Ovary (tissue), 9 donors: ENCODE data around the gene C2CD3. TPM values are rescaled to one million over a fixed set of nuclear protein-coding genes. Genes with fewer than 3 reads are reported as not detected.

Experiments
- DNase-seq, 5 donors: peaks; one replicate each; pipeline ENCODE4 v3.0.0-alpha.2; 2019 to 2020
- H3K27ac ChIP-seq, 2 donors: fragments of 200-600 bp; one replicate each; pipeline versions ENCODE4 v1.5.1 to v1.8.0; 2019 to 2022
- H3K27me3 ChIP-seq: fragments of 200-600 bp; one replicate; pipeline ENCODE4 v1.8.0; 2022
- H3K36me3 ChIP-seq: fragments of 200-600 bp; sonication (generic); one replicate; pipeline ENCODE4 v1.5.1; 2019
- H3K4me1 ChIP-seq: one replicate; pipeline ENCODE4 v1.8.1; 2013; ENCODE audit warnings: mild to moderate bottlenecking, moderate library complexity; ENCODE audit not compliant: insufficient read depth
- H3K4me3 ChIP-seq: fragments of 200-600 bp; sonication (generic); one replicate; pipeline ENCODE4 v1.5.1; 2017
- H3K9me3 ChIP-seq, 2 donors: fragments of 200-600 bp in 1 of 2; sonication (generic) in 1 of 2; one replicate each; pipeline versions ENCODE4 v1.5.1 to v1.8.1; 2013 to 2019; ENCODE audit warnings: mild to moderate bottlenecking in 1 of 2, moderate library complexity in 1 of 2
- CTCF ChIP-seq, 3 donors: fragments of 450-650 bp in 2 of 3; fragments of 200-600 bp in 1 of 3; IDR thresholded peaks; one replicate each; pipeline versions ENCODE4 v1.5.1 to v1.8.0; 2016 to 2022; ENCODE audit warnings: antibody characterized with exemption in 3 of 3, mild to moderate bottlenecking in 1 of 3
- EP300 ChIP-seq: sonication (generic); formaldehyde crosslinking; IDR thresholded peaks from one replicate; pipeline ENCODE4 v1.6.1; 2017; ENCODE audit warnings: antibody characterized with exemption
- POLR2A ChIP-seq: fragments of 450-650 bp; IDR thresholded peaks from one replicate; pipeline ENCODE4 v1.6.1; 2017; ENCODE audit warnings: antibody characterized with exemption, mild to moderate bottlenecking, moderate library complexity
- WGBS, 3 donors: extraction: QIAGEN DNeasy Blood & Tissue Kit in 1 of 3; methylation state at CpG; one replicate each; pipeline versions ENCODE4 v1.1.5 to v1.1.7; 2013 to 2017; 5-methylcytosine and 5-hydroxymethylcytosine counted together
- intact Hi-C, 4 donors: fragments of 100-400 bp; cut with DNase I; formaldehyde crosslinking; loops; one replicate each; pipeline versions ENCODE4 v1.11.0 to v1.15.1; 2022 to 2023
- polyA plus RNA-seq, 2 donors: library from polyadenylated mRNA; stranded (reverse); fragments of 200-250 nt in 1 of 2; fragments of 350-450 nt in 1 of 2; fragmentation: Illumina TruSeq in 1 of 2; extraction: RNeasy Lipid Tissue Mini Kit (QIAGEN cat#74804) in 1 of 2; gene quantifications; one replicate each; pipeline ENCODE4 v1.2.3, GENCODE V29; 2013 to 2014
- total RNA-seq, 7 donors: library from RNA; depleted of rRNA in 2 of 7; stranded (reverse); fragments of >200 nt in 2 of 7; fragmentation: NEBNext Ultra II Directional in 3 of 7; extraction: Animal tissue kit (Norgen Biotek cat#: 25700) in 3 of 7; gene quantifications; one replicate each; pipeline versions ENCODE4 v1.1.0 to v1.2.4, GENCODE V29; 2016 to 2023
- donor health status: DM: no; HTN: no; CAD: no; lungs with moderate emphysema.
- donor health status: DM: no; HTN: no; CAD: no.
- donor health status: Bipolar disorder and iron deficiency.
- donor health status: DM: yes; HTN: yes; CAD: no.
- donor health status: DM: no; HTN: no; CAD: no.
- donor health status: DM: yes; HTN: yes; CAD: no.

The C2CD3 gene
- total and polyA plus RNA-seq, 9 donors, result 9.3 to 33.5 (median 17.5) TPM

GRCh38 chr11:74007691-74008372 lies 163.0 kb downstream of the C2CD3 start:
- no peaks in the 10 kb centered on the region for H3K27me3 ChIP-seq
- DNase-seq, result no peak
- no peaks in the 10 kb centered on the region for H3K9me3 ChIP-seq
- no peak for TF ChIP-seq CTCF (IDR thresholded peaks at IDR 0.05)
- TF ChIP-seq EP300, result no peak
- no peak for TF ChIP-seq POLR2A
- no peak overlapping the region for H3K4me3 ChIP-seq
- no peak overlapping the region for H3K27ac ChIP-seq
- no peaks in the 10 kb centered on the region for H3K36me3 ChIP-seq
- 85 to 91% (median 87%) methylated on average over 6 of the region's 6 CpGs for WGBS, 3 donors
- intact Hi-C loops, result no loop called here
- H3K4me1 ChIP-seq, result no peaks in the 10 kb centered on the region

GRCh38 chr11:74006743-74007304 lies 164.0 kb downstream of the C2CD3 start:
- WGBS, 3 donors, result 71 to 82% (median 76%) methylated on average over 7 of the region's 7 CpGs
- Histone ChIP-seq H3K27me3 (no peaks in the 10 kb centered on the region), H3K4me1 (no peaks in the 10 kb centered on the region), H3K36me3 (no peaks in the 10 kb centered on the region), H3K4me3 (no peak overlapping the region), H3K27ac (no peak overlapping the region), H3K9me3 (no peaks in the 10 kb centered on the region)
- no peak for DNase-seq
- intact Hi-C loops, result no loop called here
- no peak for TF ChIP-seq CTCF (IDR thresholded peaks at IDR 0.05)
- no peak for TF ChIP-seq EP300
- TF ChIP-seq POLR2A, result no peak

- no peak for DNase-seq
- WGBS, 3 donors, result 93 to 95% (median 94%) methylated on average over 27 to 29 of the region's 29 CpGs
- no peaks in the 10 kb centered on the region for H3K27me3 ChIP-seq
- H3K4me3 ChIP-seq, result no peak overlapping the region
- no peak for TF ChIP-seq POLR2A
- no peaks in the 10 kb centered on the region for H3K36me3 ChIP-seq
- H3K9me3 ChIP-seq, result no peaks in the 10 kb centered on the region
- intact Hi-C loops, result no loop called here
- no peaks in the 10 kb centered on the region for H3K4me1 ChIP-seq
- H3K27ac ChIP-seq, result no peak overlapping the region
Observed at GRCh38 chr11:74005721-74006517, 164.9 kb downstream of the C2CD3 start.

GRCh38 chr11:74004759-74005615 lies 165.8 kb downstream of the C2CD3 start:
- no peaks in the 10 kb centered on the region for H3K9me3 ChIP-seq
- no peak for DNase-seq
- H3K4me3 ChIP-seq, result no peak overlapping the region
- intact Hi-C loops, result no loop called here
- TF ChIP-seq POLR2A (no peak), EP300 (no peak), CTCF (IDR thresholded peaks at IDR 0.05) (no peak)
- H3K4me1 ChIP-seq, result no peaks in the 10 kb centered on the region
- H3K36me3 ChIP-seq, result no peaks in the 10 kb centered on the region
- no peaks in the 10 kb centered on the region for H3K27me3 ChIP-seq
- WGBS, 3 donors, result 71 to 74% (median 72%) methylated on average over 11 of the region's 11 CpGs
- no peak overlapping the region for H3K27ac ChIP-seq
